Cerebellar nuclear complex (tissue), 1 donor: ENCODE measurements around the gene DNASE1.
"Not testable (repeated sequence)": the region's sequence is repeated elsewhere in the genome, so short reads cannot be mapped to it uniquely, and the experiment has no call there.

ENCODE experiments used
- DNase-seq, 2 experiments: peaks; one replicate each; lab custom pipeline; 2025; lab: John Stamatoyannopoulos, UW

The DNASE1 gene

GRCh38 chr16:3654249-3654991 is at the start of gene DNASE1:
TSS of gene DNASE1 (plus strand) at chr16:3654691. CDS start at chr16:3655374, 683 bp downstream.
- DNase-seq: no peak

DNA sequence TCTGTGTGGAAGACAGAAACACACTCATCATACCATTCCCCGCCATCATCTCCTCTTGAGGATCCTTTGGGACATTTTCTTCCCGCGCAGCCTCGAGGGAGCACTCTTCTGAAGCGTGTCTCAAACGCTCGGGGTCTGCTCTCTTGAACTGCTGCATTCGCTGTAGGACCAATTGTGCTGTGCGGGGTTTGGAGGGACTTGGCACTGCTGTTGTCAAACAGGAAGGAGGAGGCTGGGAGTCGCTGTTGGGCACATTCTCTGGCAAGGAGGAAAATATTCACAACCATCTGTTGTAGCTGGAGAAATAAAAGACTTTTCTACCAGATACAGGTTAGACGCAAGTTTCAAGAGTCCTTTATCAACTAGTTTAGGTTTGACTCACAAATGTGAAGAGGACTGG is 48.0 kb upstream of the DNASE1 start:
- DNase-seq: peak in 1 of 2 experiments; percentile 80

DNA sequence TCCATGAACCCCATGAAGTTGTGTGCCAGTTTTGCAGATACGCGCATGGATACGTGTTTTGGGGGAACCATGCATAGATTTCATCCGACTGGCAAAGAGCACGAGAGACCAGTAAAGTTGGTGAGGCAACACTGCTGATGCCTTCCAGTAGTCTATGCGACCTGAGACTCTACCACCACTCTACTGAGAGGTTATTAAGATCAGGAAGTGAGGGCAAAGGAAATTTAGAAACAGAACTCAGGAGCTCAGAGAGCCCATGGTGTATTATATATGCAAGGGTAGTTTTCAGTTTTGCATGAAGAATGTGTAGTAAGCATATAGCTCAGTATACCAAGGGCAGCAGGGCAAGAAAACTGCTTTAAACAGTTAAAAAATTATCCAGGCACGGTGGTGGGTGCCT is 47.3 kb upstream of the DNASE1 start:
- no peak for DNase-seq

DNA sequence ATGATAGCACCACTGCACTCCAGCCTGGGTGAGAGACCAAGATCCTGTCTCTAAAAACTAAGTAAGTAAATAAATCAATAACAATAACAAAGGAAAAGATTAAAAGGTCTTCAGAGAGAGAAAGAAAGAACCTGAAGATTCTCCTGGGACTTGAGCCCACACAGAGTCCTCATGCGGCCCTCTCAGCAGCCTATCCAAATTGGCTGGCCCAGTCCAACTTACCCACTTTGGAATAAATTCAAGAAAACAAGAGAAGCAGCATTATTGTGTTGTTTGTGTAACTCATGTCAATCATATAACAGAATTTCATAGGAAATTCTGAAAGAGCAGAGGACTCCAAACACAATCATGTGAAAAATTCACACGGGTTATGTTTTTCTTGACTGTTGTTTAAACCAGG is 46.9 kb upstream of the DNASE1 start:
- no peak for DNase-seq

DNA sequence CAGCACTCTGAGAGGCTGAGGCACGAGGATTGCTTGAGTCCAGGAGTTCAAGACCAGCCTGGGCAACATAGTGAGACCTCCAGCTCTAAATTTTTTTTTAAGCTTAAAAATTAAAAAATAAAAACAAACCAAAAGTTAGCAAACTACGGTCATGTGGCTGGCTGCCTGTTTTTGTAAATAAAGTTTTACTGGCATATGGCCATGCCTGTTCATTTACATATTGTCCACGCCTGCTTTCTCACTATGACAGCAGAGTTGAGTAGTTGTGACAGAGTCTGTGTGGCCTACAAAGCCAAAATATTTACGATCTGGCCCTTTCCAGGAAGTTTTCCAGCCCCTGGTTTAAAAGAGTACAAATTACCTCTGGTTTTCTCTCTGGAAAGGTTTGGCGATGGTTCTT is 46.4 kb upstream of the DNASE1 start:
- DNase-seq: no peak

- DNase-seq: not testable (repeated sequence)
Observed at GRCh38 chr16:3608976-3609375, 45.5 kb upstream of the DNASE1 start.

GRCh38 chr16:3609895-3610697 is 44.4 kb upstream of the DNASE1 start:
- DNase-seq: no peak

DNA sequence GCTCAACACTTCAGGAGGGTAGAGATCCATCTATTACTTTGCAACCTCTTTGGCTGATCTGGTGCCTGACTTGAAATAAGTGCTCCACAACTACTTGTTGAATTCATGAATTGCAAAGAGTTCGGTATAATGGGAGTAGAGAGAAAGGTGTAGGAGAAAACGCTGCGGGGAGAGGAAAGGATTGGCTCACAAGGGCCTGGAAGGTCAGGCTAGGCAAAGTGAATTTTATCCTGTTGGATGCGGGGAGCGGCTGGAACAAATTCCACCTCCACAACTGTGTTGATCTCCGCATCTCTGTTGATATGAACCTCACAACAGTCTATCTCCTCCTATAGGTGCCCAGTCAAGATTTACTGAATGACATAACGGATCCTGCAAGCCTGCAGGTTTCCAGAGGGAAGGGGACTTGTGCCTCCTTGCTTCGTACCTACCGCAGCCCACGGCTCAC is 43.8 kb upstream of the DNASE1 start:
- no peak for DNase-seq

GRCh38 chr16:3611146-3611975 is 43.1 kb upstream of the DNASE1 start, which contains the start of gene SLX4:
TSS of gene SLX4 (minus strand) at chr16:3611606. CDS start at chr16:3608964, 2,642 bp downstream.
- peak in 1 of 2 experiments; percentile 23 for DNase-seq

- DNase-seq: no peak
Observed at GRCh38 chr16:3612510-3613466, 41.7 kb upstream of the DNASE1 start.

GRCh38 chr16:3618769-3619141 is 35.7 kb upstream of the DNASE1 start:
- no peak for DNase-seq

- DNase-seq: no peak
Observed at GRCh38 chr16:3623642-3624041, 30.8 kb upstream of the DNASE1 start.

- no peak for DNase-seq
Observed at GRCh38 chr16:3625331-3625730, 29.2 kb upstream of the DNASE1 start.

DNA sequence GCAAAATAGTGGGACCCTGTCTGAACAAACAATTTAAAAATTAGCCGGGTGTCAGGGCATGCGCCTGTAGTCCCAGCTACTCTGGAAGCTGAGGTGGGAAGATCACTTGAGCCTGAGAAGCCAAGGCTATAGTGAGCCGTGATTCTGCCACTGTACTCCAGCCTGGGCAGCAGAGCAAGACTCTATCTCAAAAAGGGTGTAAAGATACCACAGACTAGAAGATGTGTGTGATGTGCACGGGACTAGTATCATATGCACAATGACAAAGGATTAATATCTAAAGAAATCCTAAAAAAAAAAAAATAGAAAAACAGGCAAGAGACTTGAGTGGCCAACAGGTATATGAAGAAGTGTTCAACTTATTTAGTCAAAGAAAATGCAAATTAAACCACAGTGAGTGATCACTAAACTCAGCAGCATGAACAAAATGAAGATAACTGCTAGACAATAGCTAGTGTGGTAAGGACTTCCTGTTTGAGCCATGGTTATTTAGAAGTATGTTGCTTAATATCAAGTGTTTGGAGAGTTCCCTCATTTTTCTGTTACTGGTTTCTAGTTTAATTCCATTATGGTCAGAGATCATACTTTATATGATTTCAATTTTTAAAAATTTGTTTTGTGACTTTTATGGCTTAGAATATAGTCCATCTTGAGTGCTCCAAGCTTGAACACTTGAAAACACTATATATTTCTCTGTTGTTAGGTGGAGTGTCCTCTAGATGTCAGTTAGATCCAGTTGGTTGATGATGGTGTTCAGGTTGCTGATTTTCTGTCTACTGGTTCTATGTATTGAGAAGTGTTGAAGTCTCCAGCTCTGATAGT is 28.4 kb upstream of the DNASE1 start:
- no peak for DNase-seq

DNA sequence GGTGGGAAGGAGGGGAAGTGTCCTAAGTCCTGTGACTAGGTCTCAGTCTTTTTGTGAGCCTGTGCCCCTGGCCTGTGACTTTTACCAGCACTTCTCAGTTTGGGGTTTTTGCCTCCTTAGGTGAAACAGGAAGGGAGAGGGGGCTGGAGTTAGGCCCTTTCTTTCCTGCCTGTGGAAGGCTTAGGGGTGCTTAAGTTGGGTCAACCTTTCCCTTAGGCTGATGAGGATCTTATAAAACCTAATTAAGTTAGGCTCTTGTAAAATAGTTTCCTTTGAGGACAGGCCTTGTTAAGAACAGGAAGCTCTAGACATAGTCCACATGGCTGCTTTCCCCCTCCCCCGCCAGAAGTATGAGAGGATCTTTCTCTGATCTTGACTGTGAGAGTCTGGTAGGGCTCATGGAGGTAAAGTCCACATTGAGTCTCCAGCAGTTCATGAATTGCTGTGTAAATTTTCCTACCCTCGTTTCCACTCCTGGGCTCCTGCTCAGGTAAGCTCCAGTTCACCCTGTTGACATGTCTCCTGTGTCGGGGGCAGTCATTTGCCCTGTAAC is 17.0 kb upstream of the DNASE1 start:
- DNase-seq: no peak

DNA sequence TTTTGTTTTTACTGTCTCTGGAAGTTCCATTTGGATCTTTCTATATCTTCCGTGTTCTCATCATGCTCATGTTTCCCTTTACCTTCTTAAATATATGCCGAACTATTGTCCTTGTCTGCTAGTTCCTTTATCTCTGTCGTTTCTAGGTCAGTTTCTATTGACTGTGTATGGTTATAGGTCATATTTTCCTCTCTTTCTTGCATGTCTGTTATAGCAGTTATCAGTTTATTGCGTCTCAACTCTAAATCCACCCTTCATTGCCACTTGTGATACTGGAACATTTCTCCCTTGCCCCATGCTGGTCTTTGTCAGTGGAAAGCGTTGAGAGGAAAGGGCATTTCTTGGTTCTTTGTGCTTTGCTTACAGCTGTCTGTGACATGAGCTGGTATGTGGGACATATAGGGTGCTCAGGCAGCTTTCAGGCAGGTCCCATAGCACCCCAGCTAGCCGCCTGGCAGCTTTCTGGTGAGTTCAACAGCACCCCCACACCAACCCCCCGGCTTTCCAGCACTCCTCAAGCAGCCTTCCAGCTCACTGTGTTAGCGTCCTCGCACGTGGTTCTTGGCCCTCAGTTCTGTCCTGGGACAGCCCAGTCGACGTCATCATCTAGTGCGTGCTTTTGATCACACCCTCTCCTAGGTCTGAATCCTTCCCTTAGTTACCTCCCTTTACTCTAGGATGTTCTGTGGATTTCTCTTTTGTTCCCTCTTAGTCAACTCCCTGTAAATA is 15.4 kb upstream of the DNASE1 start:
- no peak for DNase-seq

- no peak for DNase-seq
Observed at GRCh38 chr16:3640207-3640606, 14.3 kb upstream of the DNASE1 start.

DNA sequence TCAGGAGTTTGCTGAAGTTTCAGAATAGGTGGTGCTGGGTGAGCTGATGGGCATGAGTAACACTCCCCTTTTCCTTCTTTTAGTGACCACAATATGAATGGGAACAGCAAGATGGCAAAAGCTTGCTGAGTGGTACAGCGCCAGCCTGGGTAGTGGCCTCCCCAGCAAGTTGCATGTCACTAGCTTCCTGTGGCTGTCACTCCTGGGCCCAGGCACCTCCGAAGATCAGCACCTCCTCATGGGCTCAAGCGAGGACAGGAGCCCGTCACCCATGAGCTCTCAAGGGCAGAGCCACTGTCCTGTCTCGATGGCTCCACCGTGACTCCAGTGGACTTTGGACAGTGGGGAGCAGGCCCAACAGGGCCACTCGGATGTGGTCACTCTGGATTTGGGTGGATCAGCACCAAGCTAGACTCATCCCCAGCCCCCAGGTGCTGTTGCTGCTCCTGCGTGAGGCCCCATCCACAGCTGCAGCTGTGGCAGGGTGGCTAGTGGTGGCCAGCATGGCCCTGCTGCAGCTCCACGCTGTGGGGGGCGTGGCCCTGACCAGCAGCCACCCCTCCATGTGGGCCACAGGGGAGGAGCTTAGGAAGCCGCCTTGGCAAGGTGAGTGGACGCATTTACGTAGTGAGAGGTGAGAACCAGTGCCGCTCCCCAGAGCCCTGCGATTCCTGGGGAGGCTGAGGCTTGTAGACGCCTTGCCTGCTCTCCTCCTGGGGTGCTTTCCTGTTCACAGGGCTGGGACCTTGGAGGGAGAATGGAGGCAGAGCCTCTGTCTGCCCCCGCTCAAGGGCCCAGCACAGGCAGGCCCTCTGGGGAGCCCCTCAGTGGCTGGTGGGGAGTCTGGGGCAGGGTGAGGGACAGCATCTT is 13.6 kb upstream of the DNASE1 start:
- DNase-seq: no peak
